22Rv1 (cell line): ENCODE data around the gene JAKMIP3.

Source experiments
- CTCF ChIP-seq: fragments of 450-650 bp; IDR thresholded peaks from 2 replicates; pipeline ENCODE4 v1.5.1; 2017; ENCODE audit warnings: mild to moderate bottlenecking
- ZFX ChIP-seq: fragments of 450-650 bp; IDR thresholded peaks from 2 replicates; pipeline ENCODE4 v1.6.1; 2017; ENCODE audit warnings: antibody characterized with exemption, borderline replicate concordance

DNA sequence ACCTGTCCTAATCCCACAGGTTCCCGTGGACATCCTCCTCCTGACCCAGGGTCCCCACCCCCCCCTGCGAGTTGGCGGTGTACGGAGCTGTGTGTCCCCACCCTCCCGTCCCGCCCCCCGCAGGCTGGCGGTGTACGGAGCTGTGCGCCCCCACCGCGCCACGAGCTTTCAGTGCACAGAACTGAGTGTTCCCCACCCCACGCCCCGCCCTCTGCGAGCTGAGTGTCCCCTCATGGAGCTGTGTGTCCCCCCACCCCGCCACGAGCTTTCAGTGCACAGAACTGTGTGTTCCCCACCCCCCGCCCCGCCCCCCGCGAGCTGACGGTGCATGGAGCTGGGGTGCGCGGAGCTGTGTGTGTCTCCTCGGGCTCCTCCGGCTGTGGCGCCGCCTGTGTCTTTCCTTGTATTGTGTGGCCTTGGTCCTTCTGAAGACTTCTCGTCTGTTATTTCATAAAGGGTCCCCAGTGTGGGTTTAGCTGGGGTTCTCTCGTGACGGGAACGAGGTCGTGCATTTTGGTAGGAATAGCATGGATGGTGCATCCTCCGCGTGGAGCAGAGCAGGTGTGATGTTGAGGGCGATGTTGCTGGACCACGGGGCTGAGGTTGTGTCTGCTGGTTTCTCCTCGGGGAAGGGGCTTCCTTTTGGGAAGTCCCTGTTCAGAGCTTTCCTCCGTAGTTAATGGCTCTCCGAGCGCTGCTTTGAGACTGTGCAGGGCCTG, 18.0 kb upstream of the JAKMIP3 start:
- no peak for TF ChIP-seq CTCF
- TF ChIP-seq ZFX: no peak
